HepG2 (cell line): ENCODE measurements around the gene PANK3. TPM values are rescaled to one million over a fixed set of nuclear protein-coding genes. Genes with fewer than 3 reads are reported as not detected.

Experiments used
- FIP1L1 ChIP-seq: fragments of 200-400 bp; formaldehyde crosslinking; IDR thresholded peaks from 2 replicates; pipeline ENCODE4 v1.6.1; 2018; ENCODE audit warnings: low read depth, mild to moderate bottlenecking, low read length, moderate library complexity, borderline replicate concordance; ENCODE audit not compliant: insufficient read depth
- HNF4G ChIP-seq, 2 experiments: sonication (generic) in 1 of 2; formaldehyde crosslinking in 1 of 2; IDR thresholded peaks; 2 replicates each; pipeline versions ENCODE4 v1.4.0 to v1.6.1; 2011 to 2020; ENCODE audit warnings: borderline replicate concordance in 2 of 2, low read depth in 2 of 2, mild to moderate bottlenecking in 2 of 2, low read length in 1 of 2, missing genetic modification reagents in 1 of 2, moderate library complexity in 1 of 2
- MED1 ChIP-seq: sonication (generic); formaldehyde crosslinking; IDR thresholded peaks from 2 replicates; pipeline ENCODE4 v1.4.0; 2020; ENCODE audit warnings: missing genetic modification reagents
- RARA ChIP-seq: IDR thresholded peaks from 2 replicates; pipeline ENCODE4 v1.6.1; 2016; ENCODE audit warnings: missing genetic modification reagents, missing compliant biosample characterization
- SOX13 ChIP-seq, 3 experiments: fragments of 450-650 bp in 1 of 3; sonication (generic) in 1 of 3; formaldehyde crosslinking in 1 of 3; IDR thresholded peaks in 2 of 3; conservative IDR thresholded peaks in 1 of 3; 2 replicates each; pipeline versions ENCODE4 v1.5.0 to v1.6.1; 2016 to 2020; ENCODE audit warnings: antibody characterized with exemption in 1 of 3, mild to moderate bottlenecking in 1 of 3, missing compliant biosample characterization in 1 of 3, missing genetic modification reagents in 1 of 3, moderate library complexity in 1 of 3
- TARDBP ChIP-seq: sonication (generic); formaldehyde crosslinking; IDR thresholded peaks from 2 replicates; pipeline ENCODE4 v1.8.0; 2022; ENCODE audit warnings: mild to moderate bottlenecking, missing genetic modification reagents
- ZNF10 ChIP-seq: sonication (generic); formaldehyde crosslinking; IDR thresholded peaks from 2 replicates; pipeline ENCODE4 v1.4.0; 2020; ENCODE audit warnings: mild to moderate bottlenecking, low read depth, missing genetic modification reagents, borderline replicate concordance
- ZNF569 ChIP-seq: sonication (generic); formaldehyde crosslinking; IDR thresholded peaks from 2 replicates; pipeline ENCODE4 v1.5.0; 2020; ENCODE audit warnings: mild to moderate bottlenecking, missing genetic modification reagents, moderate library complexity, borderline replicate concordance
- ZNF605 ChIP-seq: sonication (generic); formaldehyde crosslinking; IDR thresholded peaks from 2 replicates; pipeline ENCODE4 v1.8.0; 2022; ENCODE audit warnings: mild to moderate bottlenecking, missing genetic modification reagents
- ZNF761 ChIP-seq: sonication (generic); formaldehyde crosslinking; conservative IDR thresholded peaks from 2 replicates; pipeline ENCODE4 v1.4.0; 2020; ENCODE audit warnings: mild to moderate bottlenecking, missing genetic modification reagents
- polyA plus RNA-seq, 8 experiments: library from polyadenylated mRNA; depleted of rRNA in 3 of 8; stranded (reverse) in 7 of 8; unstranded in 1 of 8; fragments of >200 nt; fragmentation: Illumina TruSeq in 4 of 8; extraction: Trizol in 4 of 8; gene quantifications; 2 replicates each; pipeline versions ENCODE4 v1.2.1 to v1.2.3, GENCODE V29; 2011 to 2016; ENCODE audit warnings: low read depth in 4 of 8, missing spikeins in 1 of 8, mixed read lengths in 1 of 8; ENCODE audit not compliant: insufficient read depth in 1 of 8
- total RNA-seq, 5 experiments: library from RNA; depleted of rRNA; stranded (reverse); fragments of >200 nt; fragmentation: Illumina TruSeq; extraction: Trizol; gene quantifications; 2 replicates each; pipeline ENCODE4 v1.2.3, GENCODE V29; 2016; ENCODE audit warnings: low read depth in 1 of 5
- TF ChIP-seq, protein P1 (sequence below): sonication (generic); formaldehyde crosslinking; IDR thresholded peaks from 2 replicates; pipeline ENCODE4 v1.8.1; 2022; ENCODE audit warnings: low read depth, mild to moderate bottlenecking, missing genetic modification reagents
- TF ChIP-seq, protein P2 (sequence below): sonication (generic); formaldehyde crosslinking; IDR thresholded peaks from 2 replicates; pipeline ENCODE4 v1.5.0; 2020; ENCODE audit warnings: missing genetic modification reagents
- TF ChIP-seq, protein P3 (sequence below): IDR thresholded peaks from 2 replicates; pipeline ENCODE4 v1.6.1; 2016; ENCODE audit warnings: missing genetic modification reagents, missing compliant biosample characterization
- TF ChIP-seq, protein P4 (sequence below): sonication (generic); formaldehyde crosslinking; IDR thresholded peaks from 2 replicates; pipeline ENCODE4 v1.4.0; 2020; ENCODE audit warnings: missing genetic modification reagents
- TF ChIP-seq, protein P5 (sequence below), 2 experiments: sonication (generic) in 1 of 2; formaldehyde crosslinking in 1 of 2; IDR thresholded peaks; 2 replicates each; pipeline versions ENCODE4 v1.4.0 to v1.6.1; 2016 to 2020; ENCODE audit warnings: borderline replicate concordance in 1 of 2, low read depth in 1 of 2, mild to moderate bottlenecking in 1 of 2, missing genetic modification reagents in 1 of 2

The PANK3 gene
- total and polyA plus RNA-seq, 2 of the 13 experiments (the other 11 are each of a cell fraction or from before 2014, with no cell fraction given) = 26.9 to 69.5 TPM

DNA sequence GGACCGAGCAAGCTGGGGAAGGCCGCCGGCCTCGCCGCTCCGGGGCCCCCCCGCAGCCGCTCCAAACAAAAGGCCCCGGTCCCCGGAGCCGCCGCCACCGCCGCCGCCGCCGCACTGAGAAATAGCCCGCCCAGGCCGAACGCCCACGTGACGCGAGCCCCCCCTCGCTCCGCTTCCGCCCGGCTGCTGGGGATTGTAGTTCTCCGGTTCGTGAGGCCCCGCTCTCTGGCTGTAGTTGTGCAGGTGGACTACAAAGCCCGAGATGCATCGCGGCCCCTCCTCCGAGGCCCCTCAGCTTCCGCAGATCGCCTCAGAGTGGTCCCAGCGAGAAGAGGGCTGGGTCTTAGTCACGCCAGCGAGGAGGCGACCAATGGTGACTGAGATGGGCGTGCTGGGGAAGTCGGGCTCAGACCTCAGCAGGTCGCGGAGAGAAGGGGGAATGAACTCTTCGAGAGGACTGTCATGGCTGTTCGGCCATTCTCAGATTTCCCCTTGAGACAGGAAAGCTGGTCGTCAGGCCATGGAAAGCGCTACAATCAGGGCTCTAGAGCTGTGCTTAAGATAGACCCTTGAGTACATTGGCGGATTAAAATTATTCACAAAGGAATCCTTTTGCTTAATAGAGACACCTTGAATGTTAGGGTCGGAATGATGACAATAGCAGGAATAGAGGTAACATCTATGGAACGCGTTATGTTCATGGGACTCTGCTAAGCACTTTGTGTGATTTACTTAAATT, 489 bp upstream of the PANK3 start (continued):
- TF ChIP-seq SOX13 (IDR thresholded peaks at IDR 0.05) (0 out of 2 replicates have a peak, but pooled peaks have one; percentile 23), SOX13 (CRISPR knock-in tag; conservative IDR thresholded peaks at IDR 0.05 in 1 of 2, IDR thresholded peaks at IDR 0.05 in 1 of 2) (peak in 1 of 2 experiments; percentile 42; a peak in 2 of 4 replicates), ZNF10 (CRISPR knock-in tag) (no peak), ZNF569 (CRISPR knock-in tag) (no peak; the same call in 1 of the 2 replicates), FIP1L1 (no peak), RARA (CRISPR knock-in tag) (no peak), HNF4G (IDR thresholded peaks at IDR 0.05; ENCODE audit: borderline replicate concordance, low read depth, low read length) (no peak), HNF4G (CRISPR knock-in tag; IDR thresholded peaks at IDR 0.05; ENCODE audit: borderline replicate concordance, low read depth) (no peak), TARDBP (peak; percentile 68; the same call in 1 of the 2 replicates), MED1 (CRISPR knock-in tag) (peak; percentile 81), ZNF761 (CRISPR knock-in tag) (0 out of 2 replicates have a peak, but pooled peaks have one; percentile 39), ZNF605 (CRISPR knock-in tag) (peak; percentile 73)
- TF ChIP-seq, protein P1, sequence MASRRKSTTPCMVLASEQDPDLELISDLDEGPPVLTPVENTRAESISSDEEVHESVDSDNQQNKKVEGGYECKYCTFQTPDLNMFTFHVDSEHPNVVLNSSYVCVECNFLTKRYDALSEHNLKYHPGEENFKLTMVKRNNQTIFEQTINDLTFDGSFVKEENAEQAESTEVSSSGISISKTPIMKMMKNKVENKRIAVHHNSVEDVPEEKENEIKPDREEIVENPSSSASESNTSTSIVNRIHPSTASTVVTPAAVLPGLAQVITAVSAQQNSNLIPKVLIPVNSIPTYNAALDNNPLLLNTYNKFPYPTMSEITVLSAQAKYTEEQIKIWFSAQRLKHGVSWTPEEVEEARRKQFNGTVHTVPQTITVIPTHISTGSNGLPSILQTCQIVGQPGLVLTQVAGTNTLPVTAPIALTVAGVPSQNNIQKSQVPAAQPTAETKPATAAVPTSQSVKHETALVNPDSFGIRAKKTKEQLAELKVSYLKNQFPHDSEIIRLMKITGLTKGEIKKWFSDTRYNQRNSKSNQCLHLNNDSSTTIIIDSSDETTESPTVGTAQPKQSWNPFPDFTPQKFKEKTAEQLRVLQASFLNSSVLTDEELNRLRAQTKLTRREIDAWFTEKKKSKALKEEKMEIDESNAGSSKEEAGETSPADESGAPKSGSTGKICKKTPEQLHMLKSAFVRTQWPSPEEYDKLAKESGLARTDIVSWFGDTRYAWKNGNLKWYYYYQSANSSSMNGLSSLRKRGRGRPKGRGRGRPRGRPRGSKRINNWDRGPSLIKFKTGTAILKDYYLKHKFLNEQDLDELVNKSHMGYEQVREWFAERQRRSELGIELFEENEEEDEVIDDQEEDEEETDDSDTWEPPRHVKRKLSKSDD = peak; percentile 72
- TF ChIP-seq, protein P2, sequence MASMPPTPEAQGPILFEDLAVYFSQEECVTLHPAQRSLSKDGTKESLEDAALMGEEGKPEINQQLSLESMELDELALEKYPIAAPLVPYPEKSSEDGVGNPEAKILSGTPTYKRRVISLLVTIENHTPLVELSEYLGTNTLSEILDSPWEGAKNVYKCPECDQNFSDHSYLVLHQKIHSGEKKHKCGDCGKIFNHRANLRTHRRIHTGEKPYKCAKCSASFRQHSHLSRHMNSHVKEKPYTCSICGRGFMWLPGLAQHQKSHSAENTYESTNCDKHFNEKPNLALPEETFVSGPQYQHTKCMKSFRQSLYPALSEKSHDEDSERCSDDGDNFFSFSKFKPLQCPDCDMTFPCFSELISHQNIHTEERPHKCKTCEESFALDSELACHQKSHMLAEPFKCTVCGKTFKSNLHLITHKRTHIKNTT (CRISPR knock-in tag) = no peak
- TF ChIP-seq, protein P3, sequence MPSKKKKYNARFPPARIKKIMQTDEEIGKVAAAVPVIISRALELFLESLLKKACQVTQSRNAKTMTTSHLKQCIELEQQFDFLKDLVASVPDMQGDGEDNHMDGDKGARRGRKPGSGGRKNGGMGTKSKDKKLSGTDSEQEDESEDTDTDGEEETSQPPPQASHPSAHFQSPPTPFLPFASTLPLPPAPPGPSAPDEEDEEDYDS (CRISPR knock-in tag) = peak; percentile 96
- TF ChIP-seq, protein P4, sequence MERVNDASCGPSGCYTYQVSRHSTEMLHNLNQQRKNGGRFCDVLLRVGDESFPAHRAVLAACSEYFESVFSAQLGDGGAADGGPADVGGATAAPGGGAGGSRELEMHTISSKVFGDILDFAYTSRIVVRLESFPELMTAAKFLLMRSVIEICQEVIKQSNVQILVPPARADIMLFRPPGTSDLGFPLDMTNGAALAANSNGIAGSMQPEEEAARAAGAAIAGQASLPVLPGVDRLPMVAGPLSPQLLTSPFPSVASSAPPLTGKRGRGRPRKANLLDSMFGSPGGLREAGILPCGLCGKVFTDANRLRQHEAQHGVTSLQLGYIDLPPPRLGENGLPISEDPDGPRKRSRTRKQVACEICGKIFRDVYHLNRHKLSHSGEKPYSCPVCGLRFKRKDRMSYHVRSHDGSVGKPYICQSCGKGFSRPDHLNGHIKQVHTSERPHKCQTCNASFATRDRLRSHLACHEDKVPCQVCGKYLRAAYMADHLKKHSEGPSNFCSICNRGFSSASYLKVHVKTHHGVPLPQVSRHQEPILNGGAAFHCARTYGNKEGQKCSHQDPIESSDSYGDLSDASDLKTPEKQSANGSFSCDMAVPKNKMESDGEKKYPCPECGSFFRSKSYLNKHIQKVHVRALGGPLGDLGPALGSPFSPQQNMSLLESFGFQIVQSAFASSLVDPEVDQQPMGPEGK (CRISPR knock-in tag) = peak; percentile 98
- TF ChIP-seq, protein P5, sequence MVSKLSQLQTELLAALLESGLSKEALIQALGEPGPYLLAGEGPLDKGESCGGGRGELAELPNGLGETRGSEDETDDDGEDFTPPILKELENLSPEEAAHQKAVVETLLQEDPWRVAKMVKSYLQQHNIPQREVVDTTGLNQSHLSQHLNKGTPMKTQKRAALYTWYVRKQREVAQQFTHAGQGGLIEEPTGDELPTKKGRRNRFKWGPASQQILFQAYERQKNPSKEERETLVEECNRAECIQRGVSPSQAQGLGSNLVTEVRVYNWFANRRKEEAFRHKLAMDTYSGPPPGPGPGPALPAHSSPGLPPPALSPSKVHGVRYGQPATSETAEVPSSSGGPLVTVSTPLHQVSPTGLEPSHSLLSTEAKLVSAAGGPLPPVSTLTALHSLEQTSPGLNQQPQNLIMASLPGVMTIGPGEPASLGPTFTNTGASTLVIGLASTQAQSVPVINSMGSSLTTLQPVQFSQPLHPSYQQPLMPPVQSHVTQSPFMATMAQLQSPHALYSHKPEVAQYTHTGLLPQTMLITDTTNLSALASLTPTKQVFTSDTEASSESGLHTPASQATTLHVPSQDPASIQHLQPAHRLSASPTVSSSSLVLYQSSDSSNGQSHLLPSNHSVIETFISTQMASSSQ (IDR thresholded peaks at IDR 0.05; ENCODE audit: low read depth) = 0 out of 2 replicates have a peak, but pooled peaks have one; percentile 33
- TF ChIP-seq, protein P5 (CRISPR knock-in tag; IDR thresholded peaks at IDR 0.05; ENCODE audit: borderline replicate concordance) = peak; percentile 75; the same call in 1 of the 2 replicates
